Coronary artery (tissue), 2 donors: ENCODE results near the gene MARK3.

Experiments
- DNase-seq: peaks from one replicate; pipeline ENCODE4 v3.0.0-alpha.2; 2017; ENCODE audit warnings: low spot score
- H3K27ac ChIP-seq, 2 donors: fragments of 200-600 bp; sonication (generic); one replicate each; pipeline ENCODE4 v1.5.1; 2016 to 2019
- H3K4me3 ChIP-seq: fragments of 200-600 bp; sonication (generic); 2 replicates; pipeline ENCODE4 v1.5.1; 2016; ENCODE audit warnings: mild to moderate bottlenecking, moderate library complexity
- CTCF ChIP-seq: fragments of 200-600 bp; sonication (generic); IDR thresholded peaks from one replicate; pipeline ENCODE4 v1.5.1; 2019; ENCODE audit warnings: antibody characterized with exemption

The MARK3 gene

GRCh38 chr14:103385152-103385928, at the start of gene MARK3:
Gene MARK3 (plus strand): TSS chr14:103385415. CDS start chr14:103386030, 615 bp downstream.
- Histone ChIP-seq H3K27ac (peak within 1 kb of the TSS; percentile 97 to 98), H3K4me3 (peak within 1 kb of the TSS; percentile 93)
- peak; percentile 98 for DNase-seq
- TF ChIP-seq CTCF, result no peak

GRCh38 chr14:103336191-103336590, 49.0 kb upstream of the MARK3 start:
- TF ChIP-seq CTCF, result no peak
- Histone ChIP-seq H3K27ac (no peak overlapping the region), H3K4me3 (peak overlapping the region; percentile 95)
- DNase-seq, result no peak

GRCh38 chr14:103337794-103338193, 47.4 kb upstream of the MARK3 start:
- Histone ChIP-seq H3K27ac (no peak overlapping the region), H3K4me3 (no peak overlapping the region)
- no peak for TF ChIP-seq CTCF
- no peak for DNase-seq

GRCh38 chr14:103339561-103339960, 45.7 kb upstream of the MARK3 start:
- DNase-seq, result no peak
- Histone ChIP-seq H3K27ac (no peak overlapping the region), H3K4me3 (no peak overlapping the region)
- no peak for TF ChIP-seq CTCF

- TF ChIP-seq CTCF, result no peak
- no peak overlapping the region for H3K27ac ChIP-seq
- no peak overlapping the region for H3K4me3 ChIP-seq
- no peak for DNase-seq
Measured at GRCh38 chr14:103340480-103341212, 44.6 kb upstream of the MARK3 start.

- DNase-seq, result no peak
- Histone ChIP-seq H3K27ac (no peak overlapping the region), H3K4me3 (no peak overlapping the region)
- no peak for TF ChIP-seq CTCF
Measured at GRCh38 chr14:103341250-103342129, 43.7 kb upstream of the MARK3 start.
